HepG2 (cell line): ENCODE data around the gene ZNF189. TPM values are rescaled to one million over a fixed set of nuclear protein-coding genes. Genes with fewer than 3 reads are reported as not detected.

Source experiments
- AKAP8 ChIP-seq: sonication (generic); formaldehyde crosslinking; IDR thresholded peaks from 2 replicates; pipeline ENCODE4 v1.5.1; 2020; ENCODE audit warnings: mild to moderate bottlenecking, missing genetic modification reagents
- ARID3A ChIP-seq: IDR thresholded peaks from 2 replicates; pipeline ENCODE4 v1.6.1; 2012; ENCODE audit warnings: low read depth, low read length, improper control_type of control experiment
- ARID4A ChIP-seq: sonication (generic); formaldehyde crosslinking; IDR thresholded peaks from 2 replicates; pipeline ENCODE4 v1.5.0; 2020; ENCODE audit warnings: mild to moderate bottlenecking, missing genetic modification reagents, borderline replicate concordance
- HNRNPUL1 ChIP-seq: fragments of 200-400 bp; formaldehyde crosslinking; IDR thresholded peaks from 2 replicates; pipeline ENCODE4 v1.6.1; 2017; ENCODE audit warnings: low read depth, mild to moderate bottlenecking, low read length, moderate library complexity
- HOXD1 ChIP-seq: sonication (generic); formaldehyde crosslinking; IDR thresholded peaks from 2 replicates; pipeline ENCODE4 v1.5.0; 2020; ENCODE audit warnings: missing genetic modification reagents
- KDM1A ChIP-seq: IDR thresholded peaks from 2 replicates; pipeline ENCODE4 v1.6.1; 2016; ENCODE audit warnings: missing compliant biosample characterization
- MIER3 ChIP-seq: IDR thresholded peaks from 2 replicates; pipeline ENCODE4 v1.6.1; 2016; ENCODE audit warnings: missing compliant biosample characterization, borderline replicate concordance
- REPIN1 ChIP-seq: sonication (generic); formaldehyde crosslinking; IDR thresholded peaks from 2 replicates; pipeline ENCODE4 v1.8.0; 2022; ENCODE audit warnings: missing genetic modification reagents, low read depth, mild to moderate bottlenecking, borderline replicate concordance
- TBX3 ChIP-seq: fragments of 450-650 bp; IDR thresholded peaks from 2 replicates; pipeline ENCODE4 v1.6.1; 2017; ENCODE audit warnings: antibody characterized with exemption, mild to moderate bottlenecking, inconsistent platforms, borderline replicate concordance
- TEAD2 ChIP-seq: sonication (generic); formaldehyde crosslinking; IDR thresholded peaks from 2 replicates; pipeline ENCODE4 v1.9.0; 2021; ENCODE audit warnings: missing genetic modification reagents
- TMF1 ChIP-seq: sonication (generic); formaldehyde crosslinking; IDR thresholded peaks from 2 replicates; pipeline ENCODE4 v1.8.1; 2022; ENCODE audit warnings: low read depth, missing genetic modification reagents
- ZBTB37 ChIP-seq: sonication (generic); formaldehyde crosslinking; IDR thresholded peaks from 2 replicates; pipeline ENCODE4 v1.4.0; 2020; ENCODE audit warnings: mild to moderate bottlenecking, missing genetic modification reagents
- ZFAT ChIP-seq: sonication (generic); formaldehyde crosslinking; conservative IDR thresholded peaks from 2 replicates; pipeline ENCODE4 v1.8.1; 2023; ENCODE audit warnings: missing genetic modification reagents, inconsistent platforms
- ZNF562 ChIP-seq: sonication (generic); formaldehyde crosslinking; IDR thresholded peaks from 2 replicates; pipeline ENCODE4 v1.8.0; 2022; ENCODE audit warnings: missing genetic modification reagents, borderline replicate concordance
- ZNF577 ChIP-seq: sonication (generic); formaldehyde crosslinking; IDR thresholded peaks from 2 replicates; pipeline ENCODE4 v1.4.0; 2020; ENCODE audit warnings: mild to moderate bottlenecking, low read depth, missing genetic modification reagents, borderline replicate concordance
- ZNF646 ChIP-seq: sonication (generic); formaldehyde crosslinking; IDR thresholded peaks from 2 replicates; pipeline ENCODE4 v1.9.0; 2021; ENCODE audit warnings: mild to moderate bottlenecking, missing genetic modification reagents
- polyA plus RNA-seq, 8 experiments: library from polyadenylated mRNA; depleted of rRNA in 3 of 8; stranded (reverse) in 7 of 8; unstranded in 1 of 8; fragments of >200 nt; fragmentation: Illumina TruSeq in 4 of 8; extraction: Trizol in 4 of 8; gene quantifications; 2 replicates each; pipeline versions ENCODE4 v1.2.1 to v1.2.3, GENCODE V29; 2011 to 2016; ENCODE audit warnings: low read depth in 4 of 8, missing spikeins in 1 of 8, mixed read lengths in 1 of 8; ENCODE audit not compliant: insufficient read depth in 1 of 8
- total RNA-seq, 5 experiments: library from RNA; depleted of rRNA; stranded (reverse); fragments of >200 nt; fragmentation: Illumina TruSeq; extraction: Trizol; gene quantifications; 2 replicates each; pipeline ENCODE4 v1.2.3, GENCODE V29; 2016; ENCODE audit warnings: low read depth in 1 of 5

The ZNF189 gene
- total and polyA plus RNA-seq, 2 of the 13 experiments (the other 11 are each of a cell fraction or from before 2014, with no cell fraction given): 8.4 to 50.0 TPM

- TF ChIP-seq ZNF646 (CRISPR knock-in tag): no peak
- no peak for TF ChIP-seq HOXD1 (CRISPR knock-in tag)
- TF ChIP-seq HNRNPUL1: peak; percentile 78
- TF ChIP-seq TMF1: no peak
- TF ChIP-seq ZNF562: no peak
- TF ChIP-seq TBX3: peak; percentile 64; the same call in 1 of the 2 replicates
- no peak for TF ChIP-seq TEAD2 (CRISPR knock-in tag)
- no peak for TF ChIP-seq ZBTB37 (CRISPR knock-in tag)
- TF ChIP-seq ZFAT (CRISPR knock-in tag): no peak
- TF ChIP-seq ARID3A: peak; percentile 84
- peak; percentile 95; the same call in 1 of the 2 replicates for TF ChIP-seq MIER3 (CRISPR knock-in tag)
- TF ChIP-seq REPIN1: peak; percentile 69; the same call in 1 of the 2 replicates
- TF ChIP-seq ARID4A (CRISPR knock-in tag): no peak; the same call in 1 of the 2 replicates
- no peak for TF ChIP-seq ZNF577
- peak; percentile 65; the same call in 1 of the 2 replicates for TF ChIP-seq KDM1A (CRISPR knock-in tag)
- TF ChIP-seq AKAP8 (CRISPR knock-in tag): no peak
Observed at GRCh38 chr9:101433229-101433628, 34.6 kb downstream of the ZNF189 start (continued).
